SU-DHL-6 (cell line): ENCODE measurements around the gene FARS2.

Source experiments
- H2AFZ ChIP-seq: fragments of 200-600 bp; sonication (generic); 2 replicates; pipeline ENCODE4 v1.6.1; 2014; ENCODE audit warnings: low read depth, mild to moderate bottlenecking, moderate library complexity, mixed read lengths, antibody characterized with exemption, low read length; ENCODE audit not compliant: severe bottlenecking
- H3F3A ChIP-seq: fragments of 200-600 bp; shearing (Covaris generic); 2 replicates; pipeline ENCODE4 v1.6.0; 2016; ENCODE audit warnings: antibody characterized with exemption, mild to moderate bottlenecking; ENCODE audit not compliant: insufficient read depth
- H3K27ac ChIP-seq: fragments of 200-600 bp; sonication (generic); 2 replicates; pipeline ENCODE4 v1.5.1; 2016; ENCODE audit warnings: low read depth, mild to moderate bottlenecking, low read length, moderate library complexity, mixed read lengths
- H3K27me3 ChIP-seq: fragments of 200-600 bp; sonication (generic), shearing (Covaris generic); 2 replicates; pipeline ENCODE4 v1.6.0; 2014; ENCODE audit warnings: mild to moderate bottlenecking, low read length
- H3K36me3 ChIP-seq: fragments of 200-600 bp; sonication (generic); 2 replicates; pipeline ENCODE4 v1.6.1; 2014; ENCODE audit warnings: mild to moderate bottlenecking, low read length, mixed read lengths
- H3K4me2 ChIP-seq: fragments of 300-600, 200-600 bp; shearing (Covaris generic), sonication (generic); 2 replicates; pipeline ENCODE4 v1.6.0; 2014; ENCODE audit warnings: low read length, low read depth, mild to moderate bottlenecking; ENCODE audit not compliant: poor library complexity, severe bottlenecking
- H3K4me3 ChIP-seq: fragments of 200-600 bp; sonication (generic); 2 replicates; pipeline ENCODE4 v1.5.1; 2014; ENCODE audit warnings: antibody characterized with exemption, low read length, mild to moderate bottlenecking, mixed read lengths; ENCODE audit not compliant: insufficient read depth, poor library complexity, severe bottlenecking
- H3K79me2 ChIP-seq: fragments of 200-600 bp; sonication (generic); 2 replicates; pipeline ENCODE4 v1.6.1; 2014; ENCODE audit warnings: mild to moderate bottlenecking, low read length, moderate library complexity; ENCODE audit not compliant: insufficient read depth
- H3K9ac ChIP-seq: fragments of 200-600 bp; sonication (generic); 2 replicates; pipeline ENCODE4 v1.7.0; 2014; ENCODE audit warnings: mild to moderate bottlenecking, low read length
- H3K9me2 ChIP-seq: fragments of 200-600 bp; sonication (generic); replicated peaks from 2 replicates; pipeline ENCODE4 v1.6.1; 2014; ENCODE audit warnings: low read length; ENCODE audit not compliant: insufficient read depth
- H3K9me3 ChIP-seq: fragments of 200-600 bp; sonication (generic); 2 replicates; pipeline ENCODE4 v1.6.1; 2014; ENCODE audit warnings: low read length, mixed read lengths; ENCODE audit not compliant: insufficient read depth
- H4K20me1 ChIP-seq: fragments of 200-600 bp; sonication (generic); 2 replicates; pipeline ENCODE4 v1.6.1; 2014; ENCODE audit warnings: low read depth, mild to moderate bottlenecking, antibody characterized with exemption, low read length, moderate library complexity, mixed read lengths
- CTCF ChIP-seq: fragments of 200-600 bp; sonication (generic); IDR thresholded peaks from one replicate; pipeline ENCODE4 v1.5.1; 2017; ENCODE audit warnings: antibody characterized with exemption, mild to moderate bottlenecking, low read length, moderate library complexity; ENCODE audit not compliant: insufficient read depth, poor library complexity, severe bottlenecking
- EZH2phosphoT487 ChIP-seq: fragments of 200-600 bp; sonication (generic), shearing (Covaris generic); conservative IDR thresholded peaks from 2 replicates; pipeline ENCODE4 v1.6.1; 2018; ENCODE audit warnings: mild to moderate bottlenecking, antibody characterized with exemption, low read length, moderate library complexity, mixed read lengths

The FARS2 gene

GRCh38 chr6:5314191-5314865 lies 53.0 kb downstream of the FARS2 start:
- no peaks in the 10 kb centered on the region for H3K36me3 ChIP-seq
- no peak overlapping the region for H3K27ac ChIP-seq
- H3K79me2 ChIP-seq: no peaks in the 10 kb centered on the region

GRCh38 chr6:5315881-5316280 lies 54.6 kb downstream of the FARS2 start:
- H3K4me2 ChIP-seq: no peak overlapping the region
- no peaks in the 10 kb centered on the region for H3F3A ChIP-seq
- no peak overlapping the region for H3K9ac ChIP-seq
- no peak overlapping the region for H3K4me3 ChIP-seq
- H4K20me1 ChIP-seq: peaks cover 28% of the 10 kb centered on the region
- H3K27me3 ChIP-seq: no peaks in the 10 kb centered on the region
- H3K36me3 ChIP-seq: no peaks in the 10 kb centered on the region
- H3K9me2 ChIP-seq: no peaks in the 10 kb centered on the region
- no peaks in the 10 kb centered on the region for H3K9me3 ChIP-seq
- no peak for TF ChIP-seq CTCF
- no peak for TF ChIP-seq EZH2phosphoT487
- no peak overlapping the region for H2AFZ ChIP-seq
- no peaks in the 10 kb centered on the region for H3K79me2 ChIP-seq
- H3K27ac ChIP-seq: no peak overlapping the region

More at GRCh38 chr6:5314191-5314865, 53.0 kb downstream of the FARS2 start:
- Histone ChIP-seq H4K20me1 (peaks cover 42% of the 10 kb centered on the region), H2AFZ (no peak overlapping the region), H3K27me3 (no peaks in the 10 kb centered on the region), H3K9me2 (no peaks in the 10 kb centered on the region), H3K9ac (no peak overlapping the region), H3K9me3 (no peaks in the 10 kb centered on the region), H3F3A (no peaks in the 10 kb centered on the region), H3K4me3 (no peak overlapping the region), H3K4me2 (no peak overlapping the region)
- TF ChIP-seq CTCF: no peak
- no peak for TF ChIP-seq EZH2phosphoT487

- Histone ChIP-seq H3K9me2 (no peaks in the 10 kb centered on the region), H3K9ac (no peak overlapping the region), H4K20me1 (peaks cover 23% of the 10 kb centered on the region), H3K27me3 (no peaks in the 10 kb centered on the region), H3K4me3 (no peak overlapping the region), H3K4me2 (no peak overlapping the region), H2AFZ (no peak overlapping the region), H3K79me2 (no peaks in the 10 kb centered on the region), H3F3A (no peaks in the 10 kb centered on the region), H3K27ac (no peak overlapping the region), H3K9me3 (no peaks in the 10 kb centered on the region), H3K36me3 (no peaks in the 10 kb centered on the region)
- no peak for TF ChIP-seq EZH2phosphoT487
- TF ChIP-seq CTCF: no peak
These were observed 55.6 kb downstream of the FARS2 start for GRCh38 chr6:5316951-5317350.
